WI38 (cell line): ENCODE measurements around the gene TGM5.
"Not testable (repeated sequence)": the region's sequence is repeated elsewhere in the genome, so short reads cannot be mapped to it uniquely, and the experiment has no call there.

Experiments
- H3K4me3 ChIP-seq: 2 replicates; pipeline ENCODE4 v1.5.1; 2011; ENCODE audit warnings: low read depth, mild to moderate bottlenecking, control low read depth, low read length
- CTCF ChIP-seq: IDR thresholded peaks from 2 replicates; pipeline ENCODE4 v1.5.1; 2012; ENCODE audit warnings: low read depth, mild to moderate bottlenecking, control low read depth, low read length

The TGM5 gene

GRCh38 chr15:43275740-43276562 lies 9.2 kb upstream of the TGM5 start:
- no peak for TF ChIP-seq CTCF

GRCh38 chr15:43274136-43274535 lies 7.4 kb upstream of the TGM5 start:
- TF ChIP-seq CTCF = no peak
- H3K4me3 ChIP-seq = no peak overlapping the region

More at GRCh38 chr15:43275740-43276562, 9.2 kb upstream of the TGM5 start:
- no peak overlapping the region for H3K4me3 ChIP-seq

GRCh38 chr15:43273243-43273642 lies 6.5 kb upstream of the TGM5 start:
- TF ChIP-seq CTCF = no peak
- no peak overlapping the region for H3K4me3 ChIP-seq

- H3K4me3 ChIP-seq = not testable (repeated sequence)
Observed at GRCh38 chr15:43271908-43272307, 5.2 kb upstream of the TGM5 start.

GRCh38 chr15:43270676-43271306 lies 4.1 kb upstream of the TGM5 start:
- TF ChIP-seq CTCF = no peak
- no peak overlapping the region for H3K4me3 ChIP-seq

GRCh38 chr15:43270113-43270665 lies 3.5 kb upstream of the TGM5 start:
- H3K4me3 ChIP-seq = no peak overlapping the region
- no peak for TF ChIP-seq CTCF

- 0 out of 2 replicates have a peak, but pooled peaks have one; percentile 41 for TF ChIP-seq CTCF
- no peak overlapping the region for H3K4me3 ChIP-seq
Observed at GRCh38 chr15:43268111-43269105, 1.7 kb upstream of the TGM5 start.
